GM18858 (cell line): ENCODE measurements around the gene ARHGAP11A.

Source experiments
- ATAC-seq: cut with Tn5 transposase; IDR thresholded peaks from one replicate; pipeline ENCODE4 v1.9.1; 2021; ENCODE audit not compliant: unreplicated experiment

ARHGAP11A gene

DNA sequence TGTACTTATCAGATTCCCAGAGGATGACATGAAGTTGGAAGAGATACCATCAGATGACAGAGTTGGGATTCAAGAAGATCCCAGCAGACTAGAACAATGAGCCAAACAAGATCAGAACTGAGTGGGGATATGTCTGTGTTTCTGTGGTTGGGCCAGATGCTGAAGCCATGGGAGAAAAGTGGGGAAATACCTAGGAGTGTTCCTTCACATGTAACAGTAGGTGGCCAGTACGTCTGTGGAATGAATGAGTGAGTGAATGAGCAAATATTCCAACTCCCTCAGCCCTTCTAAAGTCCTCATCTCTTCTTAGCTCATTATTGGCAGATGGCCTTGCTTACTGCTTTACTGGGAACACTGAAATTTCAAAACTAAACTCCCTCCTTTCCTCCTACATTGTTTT, 70.3 kb downstream of the ARHGAP11A start:
- no peak for ATAC-seq

DNA sequence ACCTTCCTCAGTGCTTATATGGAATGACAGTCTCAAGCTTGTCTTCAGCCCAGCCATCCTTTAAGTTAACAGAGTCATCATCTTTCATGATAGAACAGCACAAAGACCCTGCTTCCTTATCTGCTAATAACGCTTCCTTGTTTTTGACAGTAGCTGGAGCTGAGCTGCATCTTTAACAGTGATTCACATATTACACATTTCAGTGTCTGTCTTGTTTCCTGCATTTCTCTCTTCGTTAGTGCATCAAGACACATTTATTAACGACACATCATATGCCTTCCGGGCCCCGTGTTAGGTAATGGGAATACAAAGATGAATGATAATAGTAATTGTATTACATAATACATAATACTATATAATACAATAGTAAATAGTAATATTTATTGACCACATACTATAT, 72.3 kb downstream of the ARHGAP11A start:
- ATAC-seq: no peak

- ATAC-seq: no peak
These were observed 72.9 kb downstream of the ARHGAP11A start for GRCh38 chr15:32688151-32688639.
